Left ventricle myocardium inferior (tissue), 1 donor: ENCODE results near the gene EEIG1. TPM values are rescaled to one million over a fixed set of nuclear protein-coding genes. Genes with fewer than 3 reads are reported as not detected.

Experiments used
- DNase-seq: peaks from one replicate; pipeline ENCODE4 v3.0.0-alpha.2; 2020
- H3K27ac ChIP-seq: fragments of 200-600 bp; replicated peaks from 2 replicates; pipeline ENCODE4 v1.8.0; 2021
- H3K27me3 ChIP-seq: fragments of 200-600 bp; 2 replicates; pipeline ENCODE4 v1.8.0; 2021; ENCODE audit warnings: low read depth
- H3K36me3 ChIP-seq: fragments of 200-600 bp; 2 replicates; pipeline ENCODE4 v1.8.0; 2021
- H3K4me1 ChIP-seq: fragments of 200-600 bp; 2 replicates; pipeline ENCODE4 v1.8.0; 2021
- H3K4me3 ChIP-seq: fragments of 200-600 bp; 2 replicates; pipeline ENCODE4 v1.8.0; 2021; ENCODE audit warnings: mild to moderate bottlenecking, moderate library complexity
- H3K9me3 ChIP-seq: fragments of 200-600 bp; replicated peaks from 2 replicates; pipeline ENCODE4 v1.8.0; 2021
- CTCF ChIP-seq: fragments of 200-600 bp; IDR thresholded peaks from 2 replicates; pipeline ENCODE4 v1.8.0; 2021; ENCODE audit warnings: antibody characterized with exemption, mild to moderate bottlenecking, borderline replicate concordance
- intact Hi-C: fragments of 100-400 bp; cut with micrococcal nuclease; formaldehyde crosslinking; loops from one replicate; pipeline ENCODE4 v1.11.0; 2022
- total RNA-seq: library from RNA; stranded (reverse); fragmentation: NEBNext Ultra II Directional; extraction: Animal tissue kit (Norgen Biotek cat#: 25700); gene quantifications from one replicate; pipeline ENCODE4 v1.2.1, GENCODE V29; 2021
- donor health status: DM: no; HTN: yes; CAD: no; lungs with severe emphysema.

Gene EEIG1
- total RNA-seq, 1 donor from 2014 or later = 20.7 TPM

DNA sequence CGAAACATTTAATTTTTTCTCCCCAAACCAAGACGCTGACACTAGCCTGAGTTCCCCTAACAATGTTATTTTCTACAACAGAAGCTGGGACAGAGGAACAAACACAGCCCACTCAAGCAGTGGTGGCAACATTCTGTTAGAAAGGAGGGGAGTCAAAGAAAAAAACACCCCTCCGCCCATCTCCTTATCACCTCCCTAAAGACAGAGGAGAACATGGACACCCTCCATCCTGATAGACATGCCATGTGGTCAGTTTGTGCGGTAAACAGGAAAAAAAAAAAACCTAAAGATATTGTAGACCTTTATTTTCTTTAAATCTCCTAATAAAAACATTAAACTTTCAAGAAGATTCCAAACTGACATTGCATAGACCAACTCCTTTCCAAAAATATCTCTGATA, 40.2 kb downstream of the EEIG1 start:
- intact Hi-C loops = loop anchor here (5.0 to 10.0 kb wide), 2 partner anchors 92 to 174 kb away; no protein-coding TSS in a partner anchor
- H3K4me3 ChIP-seq = no peak overlapping the region
- peaks cover 25% of the 10 kb centered on the region for H3K36me3 ChIP-seq

DNA sequence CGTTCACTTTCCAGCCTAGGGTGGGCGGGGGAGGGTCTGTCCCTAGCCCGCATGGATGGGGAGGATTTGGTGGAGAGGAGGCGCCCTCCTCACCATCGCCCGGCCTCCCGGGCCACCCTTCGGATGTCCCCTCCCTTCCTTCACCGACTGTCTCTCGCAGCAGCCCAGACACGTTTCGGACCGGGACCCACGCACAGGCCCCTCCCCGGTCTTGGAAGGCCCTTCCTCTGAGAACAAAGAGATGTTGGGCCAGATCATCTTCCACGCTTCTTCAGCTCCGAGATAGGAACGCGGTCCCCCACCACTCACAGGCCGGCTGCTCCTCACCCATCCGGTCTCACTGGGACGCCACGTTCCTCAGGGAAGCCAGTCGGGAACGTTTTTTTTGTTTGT, 42.5 kb downstream of the EEIG1 start:
- peaks cover 44% of the 10 kb centered on the region for H3K4me1 ChIP-seq
- H3K36me3 ChIP-seq = peaks cover 13% of the 10 kb centered on the region
- H3K27ac ChIP-seq = peak overlapping the region; percentile 79
- no peaks in the 10 kb centered on the region for H3K9me3 ChIP-seq
- intact Hi-C loops = no loop called here
- peak; percentile 58 for DNase-seq
- TF ChIP-seq CTCF = no peak
- H3K27me3 ChIP-seq = no peaks in the 10 kb centered on the region
- H3K4me3 ChIP-seq = peak overlapping the region; percentile 78

More for the DNA sequence above, 40.2 kb downstream of the EEIG1 start:
- no peak for DNase-seq
- no peaks in the 10 kb centered on the region for H3K27me3 ChIP-seq
- peaks cover 57% of the 10 kb centered on the region for H3K4me1 ChIP-seq
- H3K9me3 ChIP-seq = no peaks in the 10 kb centered on the region
- H3K27ac ChIP-seq = no peak overlapping the region
- no peak for TF ChIP-seq CTCF

- intact Hi-C loops = no loop called here
- peak within 1 kb of the TSS; percentile 79 for H3K27ac ChIP-seq
These were observed 43.1 kb downstream of the EEIG1 start, which contains the start of gene DPM2 for GRCh38 chr9:127937388-127938297. DPM2 (minus strand) TSS chr9:127937854; CDS start chr9:127937820, 34 bp downstream.

DNA sequence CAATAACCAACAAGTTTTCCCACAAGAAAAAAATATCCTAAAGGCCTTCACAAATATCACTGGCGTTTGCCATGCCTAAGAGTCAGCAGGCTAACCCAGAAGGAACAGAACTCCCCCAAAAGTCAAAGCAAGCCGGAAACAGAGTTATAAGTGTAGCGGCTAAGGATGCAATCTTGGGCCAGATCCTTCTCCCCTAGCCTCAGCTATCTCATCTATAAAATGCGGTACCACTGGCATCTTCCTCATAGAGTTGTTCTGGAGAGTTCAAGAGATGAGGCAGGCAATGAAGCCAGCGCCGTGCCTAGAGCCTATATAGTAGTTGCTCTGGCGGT, 43.8 kb downstream of the EEIG1 start:
- no peak for TF ChIP-seq CTCF
- Histone ChIP-seq H3K27me3 (no peaks in the 10 kb centered on the region), H3K36me3 (peaks cover 13% of the 10 kb centered on the region), H3K9me3 (no peaks in the 10 kb centered on the region), H3K4me1 (peaks cover 34% of the 10 kb centered on the region), H3K4me3 (peak overlapping the region; percentile 78), H3K27ac (no peak overlapping the region)
- intact Hi-C loops = no loop called here
- DNase-seq = no peak

More at GRCh38 chr9:127937388-127938297, 43.1 kb downstream of the EEIG1 start, which contains the start of gene DPM2:
- peak within 1 kb of the TSS; percentile 78 for H3K4me3 ChIP-seq
- H3K4me1 ChIP-seq = peaks cover 40% of the 10 kb centered on the region
- DNase-seq = peak; percentile 80
- peaks cover 13% of the 10 kb centered on the region for H3K36me3 ChIP-seq
- no peaks in the 10 kb centered on the region for H3K9me3 ChIP-seq
- no peaks in the 10 kb centered on the region for H3K27me3 ChIP-seq
- no peak for TF ChIP-seq CTCF

- intact Hi-C loops = no loop called here
- no peak overlapping the region for H3K27ac ChIP-seq
- peaks cover 13% of the 10 kb centered on the region for H3K36me3 ChIP-seq
- no peak for DNase-seq
- H3K4me3 ChIP-seq = peak overlapping the region; percentile 78
- H3K27me3 ChIP-seq = no peaks in the 10 kb centered on the region
- H3K9me3 ChIP-seq = no peaks in the 10 kb centered on the region
- H3K4me1 ChIP-seq = peaks cover 35% of the 10 kb centered on the region
- no peak for TF ChIP-seq CTCF
These were observed 44.4 kb downstream of the EEIG1 start for GRCh38 chr9:127936347-127936852.
